IgD-negative memory B cell (primary cell): ENCODE results near the gene CEACAM3. TPM values are rescaled to one million over a fixed set of nuclear protein-coding genes. Genes with fewer than 3 reads are reported as not detected.

Experiments
- H3K27ac Mint-ChIP-seq, 3 donors: one replicate each; pipeline ENCODE4 v1.8.0; 2020 to 2022; ENCODE audit warnings: mild to moderate bottlenecking in 3 of 3, mixed read lengths in 3 of 3, moderate library complexity in 1 of 3
- H3K27me3 Mint-ChIP-seq: one replicate; pipeline ENCODE4 v1.8.0; 2021; ENCODE audit warnings: mixed read lengths
- H3K36me3 Mint-ChIP-seq: one replicate; pipeline ENCODE4 v1.8.0; 2020; ENCODE audit warnings: mild to moderate bottlenecking, mixed read lengths
- H3K4me1 Mint-ChIP-seq, 3 donors: one replicate each; pipeline ENCODE4 v1.8.0; 2020 to 2022; ENCODE audit warnings: mixed read lengths in 3 of 3, mild to moderate bottlenecking in 1 of 3
- H3K4me3 Mint-ChIP-seq, 4 donors: one replicate each; pipeline ENCODE4 v1.8.0; 2020 to 2022; ENCODE audit warnings: mild to moderate bottlenecking in 4 of 4, mixed read lengths in 4 of 4, moderate library complexity in 3 of 4
- H3K9me3 Mint-ChIP-seq, 3 donors: one replicate each; pipeline ENCODE4 v1.8.0; 2020 to 2021; ENCODE audit warnings: mixed read lengths in 3 of 3, mild to moderate bottlenecking in 1 of 3
- polyA plus RNA-seq: library from polyadenylated mRNA; unstranded; fragments of 300-500 nt; fragmentation: Illumina TruSeq; gene quantifications from one replicate; pipeline ENCODE4 v1.2.3, GENCODE V29; 2021

The CEACAM3 gene
- polyA plus RNA-seq, 1 donor from 2014 or later = not detected

GRCh38 chr19:41847351-41848105, 51.1 kb downstream of the CEACAM3 start:
- Mint-ChIP-seq H3K9me3 (no peaks in the 10 kb centered on the region), H3K4me3 (no peak overlapping the region), H3K4me1 (peaks cover 0 to 4% (median 0%) of the 10 kb centered on the region in 3 donors), H3K27me3 (peaks cover 3% of the 10 kb centered on the region), H3K36me3 (peaks cover 3% of the 10 kb centered on the region), H3K27ac (no peak overlapping the region)

GRCh38 chr19:41848666-41849065, 52.3 kb downstream of the CEACAM3 start:
- Mint-ChIP-seq H3K9me3 (no peaks in the 10 kb centered on the region), H3K36me3 (peaks cover 4% of the 10 kb centered on the region), H3K27me3 (peaks cover 4% of the 10 kb centered on the region), H3K27ac (no peak overlapping the region), H3K4me3 (no peak overlapping the region), H3K4me1 (peaks cover 0 to 4% (median 0%) of the 10 kb centered on the region in 3 donors)

DNA sequence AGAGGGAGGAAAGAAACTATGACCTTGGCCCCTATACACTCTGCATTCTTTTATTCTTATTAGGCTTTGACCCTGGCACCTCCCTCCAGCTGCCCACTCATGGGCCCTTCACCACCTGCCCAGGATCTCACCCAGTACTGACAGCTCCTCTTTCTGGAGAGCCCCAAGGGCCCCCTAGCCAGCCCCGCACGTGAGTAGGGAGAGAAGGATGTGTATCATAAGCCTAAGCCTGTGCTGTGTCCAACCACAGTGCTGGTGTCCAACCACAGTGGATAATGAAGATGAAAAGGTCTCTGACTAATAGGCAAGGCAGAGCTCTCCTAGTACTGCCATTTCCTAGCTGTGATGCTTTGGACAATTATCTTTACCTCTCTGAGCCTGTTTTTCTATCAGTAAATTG, 52.7 kb downstream of the CEACAM3 start:
- no peaks in the 10 kb centered on the region for H3K9me3 Mint-ChIP-seq
- no peak overlapping the region for H3K4me3 Mint-ChIP-seq
- H3K4me1 Mint-ChIP-seq = peaks cover 0 to 4% (median 0%) of the 10 kb centered on the region in 3 donors
- peaks cover 5% of the 10 kb centered on the region for H3K36me3 Mint-ChIP-seq
- peaks cover 5% of the 10 kb centered on the region for H3K27me3 Mint-ChIP-seq
- no peak overlapping the region for H3K27ac Mint-ChIP-seq

DNA sequence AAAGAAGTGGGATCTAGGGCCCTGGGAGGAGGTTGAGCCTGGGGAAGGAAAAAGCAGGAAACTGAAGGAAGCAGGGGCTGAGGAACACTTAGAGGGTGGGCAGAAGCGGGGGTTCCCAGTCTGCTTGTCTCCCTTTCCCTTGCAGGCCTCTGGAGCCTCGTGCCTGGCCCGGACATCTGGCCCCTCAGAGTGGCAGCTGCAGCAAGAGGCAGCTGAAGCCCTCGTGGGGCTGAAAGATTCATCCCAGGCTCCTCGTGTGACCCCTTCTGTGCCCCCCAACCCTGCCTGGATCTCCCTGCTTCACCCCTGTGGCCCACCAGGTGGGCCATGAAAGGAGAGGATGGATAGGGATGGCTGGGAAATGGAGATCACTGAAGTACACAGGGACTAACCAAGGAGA, 54.0 kb downstream of the CEACAM3 start:
- Mint-ChIP-seq H3K4me1 (peaks cover 0 to 4% (median 0%) of the 10 kb centered on the region in 3 donors), H3K27ac (no peak overlapping the region), H3K9me3 (no peaks in the 10 kb centered on the region), H3K36me3 (peaks cover 5% of the 10 kb centered on the region), H3K4me3 (no peak overlapping the region), H3K27me3 (peaks cover 5% of the 10 kb centered on the region)

GRCh38 chr19:41851456-41851855, 55.1 kb downstream of the CEACAM3 start:
- Mint-ChIP-seq H3K4me3 (no peak overlapping the region), H3K27ac (no peak overlapping the region), H3K4me1 (no peaks in the 10 kb centered on the region), H3K36me3 (peaks cover 5% of the 10 kb centered on the region), H3K27me3 (peaks cover 5% of the 10 kb centered on the region), H3K9me3 (no peaks in the 10 kb centered on the region)

- no peak overlapping the region for H3K4me3 Mint-ChIP-seq
- H3K4me1 Mint-ChIP-seq = peaks cover 0 to 2% (median 0%) of the 10 kb centered on the region in 3 donors
- peaks cover 5% of the 10 kb centered on the region for H3K36me3 Mint-ChIP-seq
- H3K27me3 Mint-ChIP-seq = peaks cover 5% of the 10 kb centered on the region
- H3K27ac Mint-ChIP-seq = no peak overlapping the region
- H3K9me3 Mint-ChIP-seq = no peaks in the 10 kb centered on the region
Observed at GRCh38 chr19:41853344-41853743, 57.0 kb downstream of the CEACAM3 start.

DNA sequence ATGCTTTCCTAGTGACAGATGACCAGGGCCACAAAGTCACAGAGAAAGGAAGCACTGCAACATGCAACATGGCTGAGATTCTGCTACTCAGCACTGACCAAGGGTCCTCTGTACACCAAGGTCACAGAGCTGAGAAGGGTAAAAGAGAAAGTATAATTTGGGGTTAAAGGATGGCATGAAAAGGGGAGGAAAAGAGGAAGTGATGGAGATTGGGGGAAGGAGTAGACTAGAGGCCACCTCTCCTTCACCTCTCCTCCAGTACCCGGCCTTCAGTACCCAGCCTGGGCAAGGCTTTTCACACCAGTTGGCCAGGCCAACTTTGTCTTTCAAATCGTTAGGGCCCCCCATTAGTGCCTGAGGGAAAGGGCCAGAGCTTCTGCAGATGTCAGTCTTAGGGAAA, 57.4 kb downstream of the CEACAM3 start:
- Mint-ChIP-seq H3K27ac (no peak overlapping the region), H3K27me3 (peaks cover 5% of the 10 kb centered on the region), H3K36me3 (peaks cover 5% of the 10 kb centered on the region), H3K4me1 (peaks cover 0 to 2% (median 0%) of the 10 kb centered on the region in 3 donors), H3K4me3 (no peak overlapping the region), H3K9me3 (no peaks in the 10 kb centered on the region)

DNA sequence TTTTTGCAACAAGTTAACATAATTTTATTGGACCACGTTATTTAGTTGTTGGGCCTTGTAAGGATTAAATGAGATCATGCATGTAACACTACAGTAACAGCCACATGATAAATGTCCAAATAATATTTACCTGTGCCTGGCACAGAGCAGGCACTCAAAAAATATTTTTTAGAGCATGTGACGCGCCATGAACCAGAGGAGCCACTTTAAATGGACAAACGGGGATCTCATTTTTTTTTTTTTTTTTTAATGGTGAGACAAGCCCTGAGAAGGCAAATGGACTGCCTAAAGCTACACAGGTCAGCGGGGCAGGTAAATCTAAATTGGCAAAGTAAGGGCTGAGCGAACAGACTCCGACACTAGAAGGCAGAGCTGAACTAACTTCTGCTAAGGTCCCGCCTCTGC, 62.8 kb downstream of the CEACAM3 start:
- H3K36me3 Mint-ChIP-seq = peaks cover 2% of the 10 kb centered on the region
- no peaks in the 10 kb centered on the region for H3K27me3 Mint-ChIP-seq
- H3K9me3 Mint-ChIP-seq = no peaks in the 10 kb centered on the region
- H3K4me3 Mint-ChIP-seq = peak overlapping the region; percentile 89 to 99 (median 96)
- H3K4me1 Mint-ChIP-seq = peaks cover 5 to 35% (median 29%) of the 10 kb centered on the region in 3 donors
- H3K27ac Mint-ChIP-seq = peak overlapping the region; percentile 90 to 98 (median 93)

DNA sequence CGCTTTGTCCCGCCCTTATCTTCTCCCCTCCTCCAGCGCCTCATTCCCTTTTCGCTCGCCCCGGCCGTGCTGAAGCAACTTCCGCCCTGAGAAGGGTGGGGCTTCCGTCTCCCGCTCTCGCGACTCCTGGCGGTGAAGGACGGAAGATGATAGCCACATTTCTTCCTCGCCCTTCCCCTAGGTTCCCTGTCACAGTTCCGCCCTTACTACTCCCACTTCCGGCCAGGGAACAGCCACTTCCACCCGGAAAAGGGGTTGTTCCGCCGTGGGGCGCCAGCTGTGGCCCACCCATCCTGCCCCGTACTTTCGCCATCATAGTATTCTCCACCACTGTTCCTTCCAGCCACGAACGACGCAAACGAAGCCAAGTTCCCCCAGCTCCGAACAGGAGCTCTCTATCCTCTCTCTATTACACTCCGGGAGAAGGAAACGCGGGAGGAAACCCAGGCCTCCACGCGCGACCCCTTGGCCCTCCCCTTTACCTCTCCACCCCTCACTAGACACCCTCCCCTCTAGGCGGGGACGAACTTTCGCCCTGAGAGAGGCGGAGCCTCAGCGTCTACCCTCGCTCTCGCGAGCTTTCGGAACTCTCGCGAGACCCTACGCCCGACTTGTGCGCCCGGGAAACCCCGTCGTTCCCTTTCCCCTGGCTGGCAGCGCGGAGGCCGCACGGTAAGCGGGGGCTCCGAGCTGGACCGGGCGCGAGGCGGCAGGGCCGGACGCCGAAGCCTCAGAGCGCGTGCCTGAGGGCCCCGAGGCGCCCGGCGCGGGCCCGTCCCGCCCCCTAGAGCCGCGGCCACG, 63.4 kb downstream of the CEACAM3 start, which contains the start of gene RPS19:
TSS of gene RPS19 (plus strand) at position 638 of the 801 bp plus-strand sequence. CDS start 520 bp downstream, outside the sequence.
- Mint-ChIP-seq H3K27me3 (no peaks in the 10 kb centered on the region), H3K27ac (peak within 1 kb of the TSS; percentile 90 to 98 (median 93)), H3K4me3 (peak within 1 kb of the TSS; percentile 89 to 99 (median 96)), H3K4me1 (peaks cover 5 to 36% (median 30%) of the 10 kb centered on the region in 3 donors), H3K9me3 (no peaks in the 10 kb centered on the region), H3K36me3 (peaks cover 2% of the 10 kb centered on the region)

GRCh38 chr19:41860419-41861115, 64.2 kb downstream of the CEACAM3 start:
- peak overlapping the region; percentile 89 to 95 (median 93) for H3K4me3 Mint-ChIP-seq
- no peaks in the 10 kb centered on the region for H3K9me3 Mint-ChIP-seq
- H3K27me3 Mint-ChIP-seq = no peaks in the 10 kb centered on the region
- H3K4me1 Mint-ChIP-seq = peaks cover 5 to 36% (median 30%) of the 10 kb centered on the region in 3 donors
- H3K36me3 Mint-ChIP-seq = peaks cover 2% of the 10 kb centered on the region
- peak overlapping the region; percentile 73 to 93 (median 90) for H3K27ac Mint-ChIP-seq

Other genes starting within 250 kb of the CEACAM3 start
- 30.8 TPM for gene CEACAM21, start 220.4 kb upstream of the CEACAM3 start, polyA plus RNA-seq
- gene CEACAM4, start 169.5 kb upstream of the CEACAM3 start, polyA plus RNA-seq = not detected
- gene CEACAM7, start 108.3 kb upstream of the CEACAM3 start, polyA plus RNA-seq = not detected
- not detected for gene CEACAM5, start 88.0 kb upstream of the CEACAM3 start, polyA plus RNA-seq
- not detected for gene CEACAM6, start 41.1 kb upstream of the CEACAM3 start, polyA plus RNA-seq
- gene LYPD4, start 48.1 kb downstream of the CEACAM3 start, polyA plus RNA-seq = not detected
- gene DMRTC2, start 48.5 kb downstream of the CEACAM3 start, polyA plus RNA-seq = not detected
- 7,882 TPM for gene RPS19, start 63.7 kb downstream of the CEACAM3 start, polyA plus RNA-seq
- gene CD79A, start 80.7 kb downstream of the CEACAM3 start, polyA plus RNA-seq = 3,141 TPM
- 203 TPM for gene ARHGEF1, start 86.6 kb downstream of the CEACAM3 start, polyA plus RNA-seq
- gene ERFL, start 131.9 kb downstream of the CEACAM3 start, polyA plus RNA-seq = not detected
- gene RABAC1, start 162.7 kb downstream of the CEACAM3 start, polyA plus RNA-seq = 178 TPM
- gene ATP1A3, start 197.6 kb downstream of the CEACAM3 start, polyA plus RNA-seq = 1.2 TPM